ENCODE results near the gene DNMT1. TPM values are rescaled to one million over a fixed set of nuclear protein-coding genes. Genes with fewer than 3 reads are reported as not detected.
A peak's percentile ranks its signal among the peaks of the same experiment; 100 is the strongest.
"Not testable (repeated sequence)": the region's sequence is repeated elsewhere in the genome, so short reads cannot be mapped to it uniquely, and the experiment has no call there.

The DNMT1 gene
- 10 to 100 TPM in 2 of 3 donors, 1 to 10 TPM in 1; 8.3 to 41.1 (median 27.0) TPM for polyA plus RNA-seq

DNA sequence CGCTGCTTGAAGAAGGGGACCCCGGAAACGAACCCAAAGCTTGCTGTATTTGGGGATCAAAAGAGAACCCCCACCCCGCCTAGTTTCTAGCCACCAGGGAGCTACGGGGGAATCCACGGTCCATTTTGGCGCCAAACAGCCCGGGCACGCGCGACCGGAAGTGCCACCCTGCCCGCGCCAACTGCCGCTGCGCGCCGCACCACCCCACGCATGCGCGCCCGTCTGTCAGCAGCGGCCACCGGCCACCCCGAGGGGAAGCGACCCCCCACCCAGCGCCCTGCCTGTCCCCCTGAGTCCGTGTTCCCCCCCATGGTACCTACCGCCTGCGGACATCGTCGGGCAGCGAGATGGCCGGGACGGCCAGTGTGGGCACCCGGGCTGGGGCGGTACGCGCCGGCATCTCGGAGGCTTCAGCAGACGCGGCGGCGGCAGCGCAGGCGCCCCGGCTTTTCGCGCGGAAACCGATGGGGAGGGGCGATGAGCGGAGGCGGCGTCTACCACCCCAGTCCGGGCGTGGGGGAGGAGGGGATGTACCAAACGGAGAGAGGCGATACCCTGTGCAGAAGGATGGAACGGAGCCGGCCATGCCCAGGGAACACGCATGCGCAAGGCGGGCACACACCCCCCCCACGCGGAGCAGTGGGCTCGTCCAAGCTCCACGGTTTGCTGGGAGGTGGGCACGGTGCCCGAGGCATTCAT lies at the start of gene DNMT1:
DNMT1 (minus strand) TSS at position 454 of the 699 bp plus-strand sequence; CDS start at position 400, 54 bp downstream.
- no peak within 1 kb of the TSS for H3K27ac ChIP-seq (ENCODE audit: low read depth, low read length)
- 0 to 1% (median 1%) methylated on average over 64 to 71 of the region's 71 CpGs for WGBS, 3 donors

DNA sequence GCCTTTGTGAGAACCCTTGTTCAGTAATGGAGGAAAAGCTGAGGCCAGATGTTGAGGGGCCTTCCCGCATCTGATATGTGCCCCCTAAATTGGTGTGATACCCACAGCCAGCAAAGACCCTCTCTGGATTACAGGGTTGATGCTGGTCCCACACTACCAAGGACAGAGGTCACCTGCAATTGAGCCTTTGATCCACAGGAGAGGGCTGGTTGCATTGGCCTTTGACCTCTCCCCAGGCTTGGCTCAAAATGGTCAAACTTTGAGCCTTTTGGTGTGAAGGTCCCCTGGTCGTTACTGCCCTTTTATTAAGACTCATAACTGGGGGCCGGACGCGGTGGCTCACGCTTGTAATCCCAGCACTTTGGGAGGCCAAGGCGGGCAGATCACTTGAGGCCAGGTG lies 48.9 kb upstream of the DNMT1 start:
- 93 to 96% (median 94%) methylated on average over 7 of the region's 7 CpGs for WGBS, 3 donors
- no peak overlapping the region for H3K27ac ChIP-seq (ENCODE audit: low read depth, low read length)

DNA sequence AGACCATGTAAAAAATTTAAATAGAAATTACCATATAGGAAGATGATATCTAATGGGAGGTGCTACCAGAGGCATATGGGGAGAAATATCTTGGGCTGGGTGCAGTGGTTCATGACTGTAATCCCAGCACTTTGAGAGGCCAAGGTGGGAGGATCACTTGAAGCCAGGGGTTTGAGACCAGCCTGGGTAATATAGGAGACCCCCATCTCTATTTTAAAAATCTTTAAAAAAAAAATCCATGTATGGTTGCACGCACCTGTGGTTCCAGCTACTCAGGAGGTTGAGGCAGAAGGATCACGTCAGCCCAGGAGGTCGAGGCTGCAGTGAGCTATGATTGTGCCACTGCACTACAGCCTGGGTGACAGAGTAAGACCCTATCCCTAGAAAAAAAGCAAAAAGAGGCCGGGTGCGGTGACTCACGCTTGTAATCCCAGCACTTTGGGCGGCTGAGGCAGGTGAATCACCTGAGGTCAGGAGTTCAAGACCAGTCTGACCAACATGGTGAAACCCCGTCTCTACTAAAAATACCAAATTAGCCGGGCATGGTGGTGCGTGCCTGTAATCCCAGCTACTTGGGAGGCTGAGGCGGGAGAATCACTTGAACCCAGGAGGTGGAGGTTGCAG lies 47.2 kb upstream of the DNMT1 start:
- 92 to 97% (median 96%) methylated on average over 11 of the region's 11 CpGs for WGBS, 3 donors

GRCh38 chr19:10238172-10238783 lies 43.5 kb upstream of the DNMT1 start:
- WGBS, 3 donors, result 43 to 55% (median 49%) methylated on average over 12 of the region's 12 CpGs
- no peak overlapping the region for H3K27ac ChIP-seq (ENCODE audit: low read depth, low read length)

More for the DNA sequence above, 47.2 kb upstream of the DNMT1 start:
- H3K27ac ChIP-seq (ENCODE audit: low read depth, low read length), result not testable (repeated sequence)

DNA sequence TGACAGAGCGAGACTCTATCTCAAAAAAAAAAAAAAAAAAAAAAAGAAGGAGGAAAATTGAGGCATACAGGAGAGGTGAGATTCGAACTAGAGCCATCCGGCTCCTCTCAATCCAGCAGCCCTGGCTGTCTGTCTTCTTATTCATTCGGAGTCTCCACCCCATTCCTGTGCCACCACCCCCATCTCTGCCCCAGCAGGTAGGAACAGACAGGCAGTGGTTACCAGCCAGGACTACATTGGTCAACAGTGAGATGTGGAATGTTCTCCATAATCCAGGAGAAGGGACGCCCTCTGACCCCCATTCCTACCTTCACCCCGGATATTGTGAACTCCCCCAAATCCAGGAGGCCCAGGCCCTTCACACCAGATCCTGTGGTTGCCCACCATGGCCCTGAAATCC lies 42.9 kb upstream of the DNMT1 start:
- no peak overlapping the region for H3K27ac ChIP-seq (ENCODE audit: low read depth, low read length)
- WGBS, 3 donors, result 82 to 89% (median 83%) methylated on average over 5 to 6 of the region's 6 CpGs

DNA sequence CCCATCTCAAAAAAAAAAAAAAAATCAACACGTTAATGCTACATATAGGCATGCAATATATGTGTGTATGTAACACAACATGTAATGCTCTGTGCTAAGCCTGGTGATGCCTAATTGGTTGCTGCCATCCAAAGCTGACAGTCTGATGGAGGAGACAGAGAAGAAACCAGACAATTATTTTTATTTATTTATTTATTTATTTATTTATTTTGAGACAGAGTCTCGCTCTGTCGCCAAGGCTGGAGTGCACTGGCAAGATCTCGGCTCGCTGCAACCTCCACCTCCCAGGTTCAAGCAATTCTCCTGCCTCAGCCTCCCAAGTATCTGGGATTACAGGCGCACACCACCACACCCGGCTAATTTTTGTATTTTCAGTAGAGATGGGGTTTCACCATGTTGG lies 40.7 kb upstream of the DNMT1 start:
- H3K27ac ChIP-seq (ENCODE audit: low read depth, low read length), result not testable (repeated sequence)
- 93 to 94% (median 93%) methylated on average over 7 of the region's 7 CpGs for WGBS, 3 donors

- no peak overlapping the region for H3K27ac ChIP-seq (ENCODE audit: low read depth, low read length)
- WGBS, 3 donors, result 70 to 88% (median 72%) methylated on average over 4 of the region's 4 CpGs
These were observed 40.2 kb upstream of the DNMT1 start for GRCh38 chr19:10235003-10235402.

- H3K27ac ChIP-seq (ENCODE audit: low read depth, low read length), result no peak overlapping the region
- WGBS, 3 donors, result 60 to 78% (median 75%) methylated on average over 4 of the region's 4 CpGs
These were observed 39.2 kb upstream of the DNMT1 start for GRCh38 chr19:10233946-10234345.

DNA sequence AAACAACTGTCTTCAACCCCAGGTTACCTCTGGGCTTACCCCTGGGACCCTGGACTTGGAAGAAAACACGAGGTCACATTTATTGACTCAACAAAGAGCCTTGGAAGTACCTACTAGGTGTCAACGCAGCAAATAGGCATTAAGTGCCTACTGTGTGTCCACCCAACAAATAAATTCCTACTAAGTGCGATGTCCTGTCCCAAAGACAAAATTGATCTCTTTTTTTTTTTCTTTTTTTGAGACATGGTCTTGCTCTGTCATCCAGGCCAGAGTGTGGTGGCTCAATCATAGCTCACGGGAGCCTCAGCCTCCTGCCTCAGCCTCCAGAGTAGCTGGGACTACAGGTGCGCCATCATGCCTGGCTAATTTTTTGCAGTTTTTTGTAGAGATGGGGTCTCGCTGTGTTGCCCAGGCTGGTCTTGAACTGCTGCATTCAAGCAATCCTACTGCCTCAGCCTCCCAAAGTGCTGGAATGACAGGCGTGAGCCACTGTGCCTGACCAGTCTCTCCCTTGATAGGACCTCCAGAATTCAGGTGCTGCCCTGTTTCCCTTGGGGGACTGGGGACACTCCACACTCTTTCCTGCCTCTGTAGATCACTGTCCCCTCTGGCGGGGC lies 37.0 kb upstream of the DNMT1 start:
- WGBS, 3 donors, result 69 to 76% (median 76%) methylated on average over 8 of the region's 8 CpGs
- no peak overlapping the region for H3K27ac ChIP-seq (ENCODE audit: low read depth, low read length)

DNA sequence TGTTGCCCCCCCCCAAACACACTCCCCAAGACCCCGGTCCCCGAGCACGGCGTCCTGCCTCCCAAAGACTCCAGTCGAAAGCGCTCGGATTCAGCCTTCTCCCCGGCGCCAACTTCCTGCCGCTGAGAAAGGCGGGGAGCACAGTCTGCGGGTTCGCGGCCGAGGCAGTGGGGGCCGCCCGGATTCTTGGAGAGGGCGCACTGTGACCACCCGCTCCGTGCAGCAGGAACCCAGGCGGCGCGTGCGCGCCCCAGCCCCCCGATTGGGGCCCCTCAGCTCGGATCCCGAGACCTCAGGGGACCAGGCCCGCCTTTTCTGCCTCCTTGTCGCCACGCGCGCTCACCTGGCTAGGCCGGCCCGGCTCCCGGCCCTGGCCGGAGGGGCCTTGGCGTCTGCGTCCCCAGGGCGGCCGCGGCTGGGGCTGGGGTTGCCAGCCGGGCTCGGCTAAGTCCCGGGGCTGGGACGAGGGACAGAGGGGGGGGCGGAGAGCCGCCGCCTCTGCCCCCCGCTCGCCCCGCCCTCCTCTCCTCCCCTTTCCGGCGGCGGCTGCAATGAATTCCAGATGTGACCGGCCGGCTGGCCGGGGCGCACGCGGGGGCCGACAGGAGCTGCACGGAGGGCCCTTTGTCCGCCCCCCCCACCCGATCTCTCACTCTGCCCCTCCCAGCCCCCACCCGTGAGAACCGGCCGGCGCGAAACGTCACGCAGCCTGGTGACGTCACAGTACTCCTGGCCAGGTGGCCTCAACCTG lies 36.3 kb upstream of the DNMT1 start, which contains the start of gene S1PR2:
S1PR2 (minus strand) TSS at position 471 of the 751 bp plus-strand sequence. CDS start 6,426 bp downstream, outside the sequence.
- no peak within 1 kb of the TSS for H3K27ac ChIP-seq (ENCODE audit: low read depth, low read length)
- 0 to 1% (median 1%) methylated on average over 21 to 73 of the region's 73 CpGs for WGBS, 3 donors

DNA sequence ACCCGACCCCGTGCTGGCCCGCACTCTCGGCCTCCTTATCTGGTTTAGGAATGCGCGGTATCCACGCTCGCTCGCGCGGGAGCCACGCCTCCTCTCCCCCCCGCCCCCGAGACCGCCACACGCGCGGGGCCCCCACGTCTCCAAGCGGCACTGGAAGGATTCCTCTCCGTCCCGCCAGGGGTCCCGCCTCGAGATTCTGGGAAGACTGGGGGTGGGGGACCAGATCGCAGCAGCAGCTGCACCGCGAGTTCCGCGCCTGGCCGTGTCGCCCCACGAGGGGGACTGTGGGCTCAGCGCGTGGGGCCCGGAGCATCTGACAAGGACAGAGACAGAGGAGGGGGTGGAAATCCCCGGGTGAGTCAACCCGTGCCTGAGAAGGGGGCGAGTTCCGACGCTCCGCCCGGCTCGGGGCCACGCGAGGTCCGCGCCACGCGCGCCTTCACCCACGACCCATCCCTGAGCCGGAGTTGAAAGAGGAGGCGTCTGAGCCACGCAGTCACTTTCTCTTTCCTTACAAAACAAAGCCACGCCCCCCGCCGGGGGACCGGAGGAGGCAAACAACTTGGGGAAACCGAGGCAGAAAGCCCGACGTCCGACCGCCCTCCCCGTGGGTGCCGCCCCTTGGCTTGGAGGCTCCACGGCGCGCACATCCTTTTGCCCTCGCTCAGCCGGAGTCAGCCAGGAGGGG lies 35.6 kb upstream of the DNMT1 start:
- no peak overlapping the region for H3K27ac ChIP-seq (ENCODE audit: low read depth, low read length)
- 1% methylated on average over 69 to 70 of the region's 70 CpGs for WGBS, 3 donors

GRCh38 chr19:10228920-10229319 lies 34.2 kb upstream of the DNMT1 start:
- H3K27ac ChIP-seq (ENCODE audit: low read depth, low read length), result no peak overlapping the region
- WGBS, 3 donors, result 27 to 65% (median 42%) methylated on average over 1 to 2 of the region's 2 CpGs

GRCh38 chr19:10228393-10228792 lies 33.6 kb upstream of the DNMT1 start:
- no peak overlapping the region for H3K27ac ChIP-seq (ENCODE audit: low read depth, low read length)
- 61 to 94% (median 71%) methylated on average over 5 of the region's 5 CpGs for WGBS, 3 donors

DNA sequence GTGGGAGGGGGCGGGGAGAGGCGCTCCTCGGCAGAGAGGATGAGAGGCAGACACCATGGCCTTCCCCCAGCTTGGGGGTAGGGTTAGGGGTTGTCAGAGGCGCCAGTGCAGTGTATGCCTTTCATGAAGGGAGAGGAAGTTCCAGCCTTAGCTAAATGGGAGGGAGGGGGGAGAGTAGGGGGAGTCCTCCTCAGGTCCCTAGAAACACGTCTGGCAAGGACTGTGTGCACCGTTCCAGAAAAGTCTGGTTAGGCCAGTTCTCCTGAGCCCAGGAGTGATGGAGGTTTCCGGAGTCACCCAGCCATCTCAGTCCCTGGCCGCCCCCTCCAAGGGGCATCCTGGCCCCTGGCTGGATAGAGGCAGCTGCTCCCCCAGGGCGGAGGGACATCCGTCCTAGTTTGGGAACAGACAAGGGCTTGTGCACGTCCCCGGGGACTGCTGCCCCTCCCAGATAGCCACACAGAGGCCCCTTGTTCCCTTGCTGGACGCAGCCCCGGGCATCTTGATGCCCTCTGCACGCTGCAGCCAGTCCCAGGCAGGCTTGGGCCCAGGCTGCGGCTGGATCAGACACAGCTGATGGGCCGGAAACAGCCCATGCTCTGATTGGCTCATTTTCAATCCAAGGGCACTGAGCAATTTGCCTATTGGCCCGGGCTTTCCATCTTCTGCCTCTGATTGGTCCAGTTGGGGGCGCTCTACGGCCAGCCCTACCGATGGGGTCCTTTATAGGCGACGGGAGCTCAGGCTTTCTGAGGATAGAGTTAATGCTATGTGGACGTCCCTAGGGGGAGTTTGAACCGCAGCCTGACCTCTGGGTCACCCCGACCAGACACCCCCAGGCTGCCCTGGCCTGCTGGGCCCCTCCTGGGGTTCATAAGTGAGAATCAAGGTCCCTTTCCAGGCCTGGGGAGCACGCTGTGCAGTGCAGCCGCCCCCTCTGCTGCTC lies 32.5 kb upstream of the DNMT1 start:
- H3K27ac ChIP-seq (ENCODE audit: low read depth, low read length), result peak overlapping the region; percentile 19
- 60 to 73% (median 68%) methylated on average over 28 of the region's 28 CpGs for WGBS, 3 donors

- WGBS, 3 donors, result 35 to 66% (median 46%) methylated on average over 11 to 13 of the region's 13 CpGs
- peak overlapping the region; percentile 19 for H3K27ac ChIP-seq (ENCODE audit: low read depth, low read length)
These were observed 31.7 kb upstream of the DNMT1 start for GRCh38 chr19:10226376-10227025.

- no peak overlapping the region for H3K27ac ChIP-seq (ENCODE audit: low read depth, low read length)
- 74 to 77% (median 74%) methylated on average over 6 of the region's 6 CpGs for WGBS, 3 donors
These were observed 31.2 kb upstream of the DNMT1 start for GRCh38 chr19:10226021-10226375.
